DMS153 (cell line): Measurements from ENCODE around the gene ZFYVE28.
A peak's percentile ranks its signal among the peaks of the same experiment; 100 is the strongest.

Source experiments
- DNase-seq: peaks from one replicate; lab custom pipeline; 2025; lab: John Stamatoyannopoulos, UW

ZFYVE28 gene

DNA sequence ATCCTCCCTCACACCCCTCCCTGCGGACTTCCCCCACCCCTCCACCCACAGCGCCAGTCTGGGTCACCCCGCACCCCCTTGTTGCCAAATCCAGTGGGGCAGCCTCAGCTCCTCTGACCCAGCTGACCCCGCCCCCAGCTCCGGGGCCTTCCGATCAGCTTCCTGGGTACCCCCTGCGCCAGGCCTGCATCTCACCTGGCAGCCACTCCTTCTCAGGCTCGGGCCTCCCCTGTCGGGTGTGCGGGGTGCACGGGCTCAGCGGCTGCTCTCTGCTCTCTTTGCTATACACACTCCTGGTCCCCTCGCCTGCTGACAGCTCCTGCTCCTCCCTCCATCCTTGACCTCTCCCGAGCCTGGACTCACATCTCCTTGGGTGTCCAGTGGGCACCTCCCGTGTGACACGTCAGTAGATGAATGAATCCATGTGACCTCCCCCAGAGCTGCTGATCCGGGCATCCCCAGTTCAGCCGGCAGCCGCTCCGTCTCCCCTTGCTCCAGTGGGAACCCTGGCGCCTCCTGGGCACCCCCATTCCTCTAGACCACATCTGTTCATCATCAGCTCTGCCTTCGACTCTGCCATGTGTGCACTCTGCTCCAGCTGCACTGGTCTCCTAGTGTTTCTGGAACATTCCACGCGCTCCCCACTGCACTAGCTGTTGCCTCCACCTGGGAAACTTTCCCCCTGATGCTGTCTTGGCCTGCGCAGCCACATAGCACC lies 10.2 kb upstream of the ZFYVE28 start:
- no peak for DNase-seq

DNA sequence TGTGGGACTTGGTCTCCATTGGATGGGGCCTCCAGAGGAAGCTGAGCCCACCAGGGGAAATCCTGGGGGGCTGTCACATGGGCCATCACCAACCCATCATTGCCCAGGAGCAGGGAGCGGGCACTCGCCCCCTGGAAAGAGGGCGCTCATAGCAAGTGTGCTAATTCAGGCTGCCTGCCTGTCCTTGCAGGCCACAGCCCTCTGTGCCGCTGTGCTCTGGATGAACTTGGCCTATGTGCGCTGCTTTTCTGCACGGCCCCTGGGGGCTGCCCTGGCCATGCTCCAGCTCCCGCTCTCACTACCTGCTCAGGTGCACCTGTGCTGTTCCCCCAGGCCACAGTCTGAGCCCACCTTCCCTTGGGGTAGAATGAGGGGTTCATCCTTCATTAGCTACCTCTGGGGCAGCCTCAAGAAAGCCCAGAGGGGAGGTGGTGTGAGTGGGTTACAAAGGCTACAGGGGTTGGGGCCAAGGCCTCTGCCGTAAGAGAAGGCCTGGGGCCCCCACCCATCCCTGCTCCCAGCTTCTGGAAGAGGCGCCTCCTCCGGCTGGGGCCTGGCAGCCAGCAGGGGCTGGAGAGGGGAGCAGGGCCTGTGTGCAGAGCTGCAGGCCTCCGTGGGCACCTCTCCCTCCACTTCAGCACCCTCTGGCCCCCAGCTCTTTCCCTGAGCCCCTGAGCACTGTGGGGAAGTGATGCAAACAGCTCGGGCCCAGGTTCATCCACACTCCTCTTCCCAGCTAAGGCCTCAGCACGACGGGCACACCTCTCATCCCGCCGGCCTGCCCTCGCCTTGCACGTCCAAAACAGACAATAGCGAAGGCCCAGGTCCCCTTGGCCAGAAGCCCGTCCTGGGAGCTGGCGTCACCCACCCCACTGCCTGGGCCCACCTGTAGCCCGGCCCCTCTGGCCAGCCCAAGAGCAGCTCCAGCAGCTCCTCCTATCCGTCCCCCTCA lies 9.2 kb upstream of the ZFYVE28 start:
- no peak for DNase-seq

DNA sequence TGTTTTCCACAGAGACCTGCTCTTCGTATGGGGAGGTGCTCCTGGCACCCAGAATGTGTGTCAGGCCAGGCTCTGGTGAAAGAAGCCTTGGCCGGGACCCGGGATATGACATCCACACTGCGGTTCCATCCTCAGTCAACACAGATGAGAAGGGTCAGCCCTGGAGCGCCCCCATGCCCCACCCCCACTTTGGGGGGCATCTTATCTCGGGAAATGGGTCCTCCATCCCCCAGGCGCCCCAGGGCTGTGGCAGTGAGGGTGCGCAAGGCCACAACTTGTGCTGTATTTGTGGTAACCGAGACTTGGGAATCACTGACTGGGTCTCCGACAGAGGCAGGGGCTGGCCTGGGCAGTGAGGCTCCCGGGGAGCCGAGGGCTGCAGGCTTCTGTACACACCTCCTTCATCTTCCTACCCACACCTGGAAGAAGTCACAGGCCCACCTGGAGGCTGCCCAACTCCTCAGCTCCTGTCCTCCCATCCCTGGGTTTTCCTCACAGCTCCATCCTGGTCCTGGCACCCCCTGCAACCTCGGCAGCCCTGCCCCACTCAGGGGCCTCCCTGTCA lies 8.3 kb upstream of the ZFYVE28 start:
- no peak for DNase-seq

DNA sequence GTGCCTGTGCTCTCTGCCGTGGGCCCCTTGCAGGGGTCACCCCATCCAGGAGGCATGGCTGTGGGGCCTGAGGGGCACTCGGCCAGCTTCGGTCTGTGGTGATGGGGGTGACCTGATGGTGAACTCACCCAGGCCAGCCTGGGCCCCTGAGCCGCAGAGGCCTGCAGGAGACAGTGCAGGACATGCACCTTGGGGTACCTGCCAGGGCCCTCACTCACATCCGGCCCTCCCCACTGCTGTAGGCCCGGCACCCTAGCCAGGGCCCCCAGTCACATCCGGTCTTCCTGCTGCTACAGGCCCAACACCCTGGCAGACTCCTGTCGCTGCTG lies 7.6 kb upstream of the ZFYVE28 start:
- DNase-seq: no peak

DNA sequence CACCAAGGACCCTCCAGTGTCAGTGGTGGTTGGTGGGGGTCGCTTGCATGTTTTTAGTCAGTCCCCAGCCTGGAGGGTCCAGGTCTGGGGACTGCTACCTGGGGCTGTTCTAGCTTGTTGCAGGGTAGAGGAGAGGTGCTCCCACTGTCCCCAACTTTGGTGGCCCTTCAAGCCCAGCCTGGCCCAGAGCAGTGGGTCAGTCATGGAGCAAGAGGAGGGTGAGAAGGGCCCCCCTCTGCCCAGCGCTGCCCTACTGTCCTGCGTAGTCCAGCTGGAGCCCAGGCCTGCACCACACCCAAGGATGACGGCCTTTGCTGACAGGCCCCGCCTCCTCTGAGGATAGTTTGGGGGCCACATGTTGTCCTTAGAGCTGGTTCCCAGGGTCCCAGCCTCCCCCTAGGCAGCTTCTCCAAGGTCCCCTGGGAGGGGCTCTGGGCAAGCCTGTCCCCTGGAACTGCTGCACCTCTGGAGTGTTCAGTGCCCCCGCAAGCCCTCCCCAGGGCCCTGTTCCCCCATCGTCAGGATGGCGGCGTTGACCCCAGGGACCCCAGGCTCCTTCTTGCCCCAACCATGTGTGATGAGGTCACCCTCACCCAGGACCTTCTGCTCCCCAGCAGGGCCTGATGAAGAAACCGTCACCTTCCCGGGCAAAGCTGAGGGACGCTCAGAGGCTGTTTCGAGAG lies 7.1 kb upstream of the ZFYVE28 start:
- DNase-seq: no peak

DNA sequence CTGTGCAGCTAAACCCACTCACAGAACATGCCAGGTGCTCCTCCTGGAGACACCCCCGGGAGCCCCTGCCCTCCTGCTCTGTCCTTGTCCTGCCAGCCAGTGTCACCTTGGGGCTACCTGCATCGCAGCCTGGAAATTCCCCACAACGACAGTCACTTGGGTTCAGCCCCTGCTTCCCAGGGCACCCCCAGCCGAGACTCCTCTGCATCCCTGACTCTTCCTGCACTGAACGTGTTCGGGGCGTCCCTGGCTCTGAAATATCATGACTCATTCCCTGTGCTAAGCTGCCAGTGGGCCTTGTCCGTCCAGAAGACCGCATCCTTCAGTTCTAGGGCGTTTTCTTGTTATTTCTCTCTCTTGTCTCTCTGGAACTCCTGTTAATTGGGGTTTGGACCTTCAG lies 6.1 kb upstream of the ZFYVE28 start:
- DNase-seq: no peak

DNA sequence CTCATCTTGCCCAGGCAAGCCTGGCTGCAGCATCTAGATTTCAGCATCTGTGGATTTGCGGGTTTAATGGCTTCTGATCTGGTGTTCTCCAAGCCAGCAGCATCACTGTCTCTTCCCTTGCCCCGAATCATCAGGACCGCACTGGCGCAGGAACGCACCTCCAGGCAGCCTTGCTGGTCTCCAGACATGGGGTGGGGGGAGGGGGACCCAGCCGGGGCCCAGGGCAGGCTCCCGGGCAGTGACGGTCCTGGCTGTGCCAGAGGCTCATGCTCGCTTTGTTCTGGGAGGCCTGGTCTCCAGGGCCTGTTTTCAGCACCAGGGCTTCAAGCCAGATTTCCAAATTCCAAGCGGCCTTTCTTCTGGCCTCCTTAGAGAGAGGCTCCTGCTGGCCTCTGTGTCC lies 5.2 kb upstream of the ZFYVE28 start:
- DNase-seq: no peak

GRCh38 chr4:2423066-2423465 lies 4.6 kb upstream of the ZFYVE28 start:
- DNase-seq: no peak

- DNase-seq: no peak
Observed at GRCh38 chr4:2421928-2422327, 3.5 kb upstream of the ZFYVE28 start.

GRCh38 chr4:2419814-2420213 lies 1.4 kb upstream of the ZFYVE28 start:
- DNase-seq: no peak

DNA sequence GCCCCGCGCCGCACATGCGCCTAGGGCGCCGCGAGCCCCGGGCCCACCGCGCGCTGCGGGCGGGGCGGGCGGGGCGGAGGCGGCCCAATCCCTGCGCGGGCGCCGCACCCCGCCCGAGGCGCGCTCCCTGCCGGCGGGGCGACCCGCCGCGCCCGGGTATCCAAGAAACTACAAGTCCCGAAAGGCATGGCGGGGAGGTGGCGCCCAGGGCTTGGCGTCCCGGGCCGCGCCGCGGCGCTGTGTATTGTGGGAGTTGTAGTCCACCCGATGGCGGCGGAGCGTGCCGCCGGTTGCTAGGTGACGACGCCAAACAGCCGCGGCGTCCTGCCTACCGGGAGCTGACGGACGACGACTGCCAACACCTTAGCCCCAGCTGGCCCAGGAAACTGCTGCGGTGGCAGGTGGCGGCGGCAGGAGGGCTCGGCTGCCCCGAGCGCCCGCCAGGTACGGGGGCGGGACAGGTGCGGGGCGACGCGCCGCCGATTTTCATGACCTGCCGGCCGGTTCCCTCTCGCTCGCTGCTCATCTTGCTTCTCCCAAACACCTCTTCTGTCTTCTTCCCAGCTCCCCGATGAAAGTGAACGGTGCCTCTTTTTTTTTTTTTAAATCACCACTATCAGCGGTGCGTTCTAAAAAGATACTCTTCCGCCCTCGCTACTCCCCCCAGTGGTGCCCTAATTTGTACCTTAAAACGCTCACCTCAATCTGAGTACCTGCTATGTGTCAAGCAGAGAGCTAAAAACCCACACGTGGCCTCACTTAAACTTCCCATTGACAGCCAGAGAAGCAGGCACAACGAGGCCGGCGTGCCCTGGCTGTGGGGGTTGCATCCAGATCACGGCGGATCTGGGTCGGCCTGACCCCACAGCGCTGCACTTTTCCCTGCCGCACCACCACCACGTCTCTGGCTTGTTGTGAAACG lies 466 bp upstream of the ZFYVE28 start, which contains the start of gene CFAP99:
CFAP99 (plus strand) TSS at position 306 of the 922 bp plus-strand sequence.
- DNase-seq: peak; percentile 78

DNA sequence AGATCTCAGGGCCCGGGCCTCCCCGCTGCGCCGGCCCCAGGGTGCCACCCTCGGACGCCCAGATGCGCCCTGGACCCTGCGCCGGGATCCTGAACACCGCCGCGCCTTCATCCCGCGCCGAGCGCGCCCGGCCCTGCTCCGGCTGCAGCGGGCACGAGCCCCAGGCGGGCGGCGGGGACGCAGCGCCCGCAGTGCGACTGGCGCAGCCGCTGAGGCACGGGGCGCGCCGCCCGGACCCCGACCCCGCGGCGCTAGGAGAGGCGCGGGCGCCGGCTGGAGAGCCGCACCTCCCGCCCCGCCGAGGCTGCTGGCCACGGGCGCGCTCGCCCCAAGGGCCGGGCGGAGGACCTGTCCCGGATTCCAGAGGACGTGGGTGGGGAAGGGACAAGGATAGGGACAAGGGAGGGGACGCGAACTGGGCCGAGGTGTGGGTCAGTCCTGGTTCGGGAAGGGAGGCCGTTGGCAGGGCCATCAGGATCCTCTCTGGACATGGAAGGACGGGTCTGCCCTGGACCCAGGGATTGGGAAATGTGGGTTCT lies 1.1 kb downstream of the ZFYVE28 start:
- DNase-seq: no peak

GRCh38 chr4:2416564-2417225 lies 1.8 kb downstream of the ZFYVE28 start:
- DNase-seq: no peak

- DNase-seq: no peak
Observed at GRCh38 chr4:2415881-2416563, 2.4 kb downstream of the ZFYVE28 start.

GRCh38 chr4:2415213-2415612 lies 3.2 kb downstream of the ZFYVE28 start:
- DNase-seq: no peak

DNA sequence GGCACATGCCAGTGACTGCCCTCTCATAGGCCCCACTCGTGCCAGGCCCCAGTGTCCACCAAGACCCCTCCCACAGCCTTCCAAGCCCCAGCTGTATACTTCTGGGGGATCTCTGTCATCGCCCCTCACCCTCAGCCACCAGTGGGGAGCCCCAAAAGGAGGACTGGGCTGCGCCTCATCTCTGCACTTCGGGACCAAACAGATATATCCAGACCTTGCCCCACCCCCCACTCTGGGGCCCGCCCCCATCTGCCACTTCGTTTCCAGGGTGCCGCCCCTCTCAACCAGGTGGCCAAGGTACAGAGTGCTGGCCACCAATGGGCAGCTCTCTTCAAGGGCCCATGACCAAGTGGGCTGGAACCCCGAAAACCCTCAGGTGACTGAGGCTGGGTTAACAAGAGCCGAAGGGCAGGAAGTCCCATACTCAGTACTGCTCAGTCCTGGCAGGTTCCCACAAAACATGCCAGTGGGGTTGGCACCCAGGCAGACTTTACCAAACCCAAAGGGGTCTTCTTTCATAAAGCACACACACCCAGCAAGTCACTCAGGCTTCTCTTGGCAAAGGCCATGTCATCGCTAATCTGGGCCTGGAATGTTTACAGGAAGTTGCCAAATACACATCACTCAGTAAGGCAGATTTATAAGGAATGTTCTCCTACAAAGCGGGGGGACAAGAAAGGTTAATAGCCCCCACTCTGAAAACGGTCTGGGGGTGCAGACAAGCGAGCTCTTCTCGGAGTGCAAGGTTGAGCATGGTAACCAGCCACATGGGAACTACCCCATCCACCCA lies 4.4 kb downstream of the ZFYVE28 start:
- DNase-seq: no peak

DNA sequence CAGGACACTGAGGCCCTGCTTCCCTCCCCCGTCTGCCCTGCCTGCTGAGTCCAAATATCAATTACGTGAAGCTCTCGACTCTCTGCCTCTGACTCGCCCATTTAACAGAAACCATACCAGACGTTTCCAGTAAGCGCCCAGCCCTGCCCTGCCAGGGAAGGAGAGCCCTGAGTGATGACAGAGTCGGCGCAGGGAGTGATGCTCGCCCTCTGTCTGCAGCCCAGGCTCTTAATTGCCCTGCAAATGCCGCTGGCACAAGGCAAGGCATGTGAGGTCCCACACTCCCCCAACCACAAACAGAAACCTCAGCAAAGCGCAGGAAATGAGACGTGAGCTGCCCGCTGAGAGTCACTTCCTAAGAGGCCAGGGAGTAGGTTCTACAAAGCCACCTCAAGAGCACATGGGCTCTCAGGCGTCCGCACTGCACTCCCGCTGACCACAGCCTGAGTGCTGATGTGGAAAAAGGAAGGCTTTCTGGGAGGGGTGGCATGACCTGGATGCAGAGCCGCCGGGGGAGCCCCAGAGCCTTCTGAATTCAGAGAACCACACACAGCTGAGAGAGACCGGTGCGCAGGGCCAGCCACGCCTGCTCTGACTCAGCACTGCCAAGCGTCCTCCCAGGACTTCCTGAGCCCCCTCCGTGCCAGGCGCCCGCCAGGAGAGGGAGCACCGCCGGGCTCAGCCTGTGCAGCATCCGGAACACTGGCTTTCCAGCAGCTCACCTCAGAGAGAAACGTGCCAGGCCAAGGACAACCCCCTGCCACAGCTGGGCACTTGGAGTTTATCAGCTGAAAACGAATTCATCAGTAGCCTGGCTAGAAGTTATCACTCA lies 5.3 kb downstream of the ZFYVE28 start:
- peak; percentile 61 for DNase-seq

- no peak for DNase-seq
Observed at GRCh38 chr4:2412534-2412884, 5.9 kb downstream of the ZFYVE28 start.
